HL-60 (cell line): ENCODE measurements around the gene SLC12A6.

Experiments used
- GABPA ChIP-seq: IDR thresholded peaks from 2 replicates; pipeline ENCODE4 v1.6.1; 2012; ENCODE audit warnings: low read depth
- POLR2AphosphoS5 ChIP-seq: IDR thresholded peaks from 2 replicates; pipeline ENCODE4 v1.6.1; 2012; ENCODE audit warnings: low read depth
- TF ChIP-seq, protein P1 (sequence below): IDR thresholded peaks from one replicate; pipeline ENCODE4 v1.5.1; 2011; ENCODE audit warnings: low read length, control low read depth, inconsistent platforms; ENCODE audit not compliant: insufficient read depth

DNA sequence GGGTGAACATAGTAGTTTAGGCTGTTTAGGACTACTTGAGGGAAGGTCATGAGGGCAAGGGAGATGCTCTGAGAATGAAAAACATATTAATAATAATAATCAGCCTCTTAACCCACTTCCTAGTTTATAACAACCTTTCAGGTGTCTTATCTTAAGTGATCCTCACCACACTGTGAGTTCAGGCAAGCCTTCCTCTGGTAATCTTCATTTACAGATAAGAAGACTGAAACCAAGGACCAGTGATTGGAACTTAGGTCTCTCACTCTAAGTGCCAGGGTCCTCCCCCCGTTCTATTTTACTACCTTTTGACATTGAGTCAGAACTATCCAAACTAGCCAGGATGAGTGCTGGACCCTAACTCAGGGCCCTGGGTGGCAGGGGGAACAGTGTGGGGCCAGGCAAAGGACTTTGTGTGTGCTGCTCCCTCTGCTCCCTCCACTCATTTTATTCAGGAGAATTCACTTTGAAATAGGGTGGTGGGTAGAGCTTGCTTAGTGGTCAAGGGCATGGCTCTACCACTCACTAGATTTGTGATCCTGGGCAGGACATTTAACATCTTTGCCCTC, 11.2 kb upstream of the SLC12A6 start:
- TF ChIP-seq, protein P1, sequence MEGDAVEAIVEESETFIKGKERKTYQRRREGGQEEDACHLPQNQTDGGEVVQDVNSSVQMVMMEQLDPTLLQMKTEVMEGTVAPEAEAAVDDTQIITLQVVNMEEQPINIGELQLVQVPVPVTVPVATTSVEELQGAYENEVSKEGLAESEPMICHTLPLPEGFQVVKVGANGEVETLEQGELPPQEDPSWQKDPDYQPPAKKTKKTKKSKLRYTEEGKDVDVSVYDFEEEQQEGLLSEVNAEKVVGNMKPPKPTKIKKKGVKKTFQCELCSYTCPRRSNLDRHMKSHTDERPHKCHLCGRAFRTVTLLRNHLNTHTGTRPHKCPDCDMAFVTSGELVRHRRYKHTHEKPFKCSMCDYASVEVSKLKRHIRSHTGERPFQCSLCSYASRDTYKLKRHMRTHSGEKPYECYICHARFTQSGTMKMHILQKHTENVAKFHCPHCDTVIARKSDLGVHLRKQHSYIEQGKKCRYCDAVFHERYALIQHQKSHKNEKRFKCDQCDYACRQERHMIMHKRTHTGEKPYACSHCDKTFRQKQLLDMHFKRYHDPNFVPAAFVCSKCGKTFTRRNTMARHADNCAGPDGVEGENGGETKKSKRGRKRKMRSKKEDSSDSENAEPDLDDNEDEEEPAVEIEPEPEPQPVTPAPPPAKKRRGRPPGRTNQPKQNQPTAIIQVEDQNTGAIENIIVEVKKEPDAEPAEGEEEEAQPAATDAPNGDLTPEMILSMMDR: no peak
- TF ChIP-seq GABPA: no peak
- no peak for TF ChIP-seq POLR2AphosphoS5
